GM20000 (cell line): ENCODE measurements around the gene MRTFB.

Source experiments
- DNase-seq: peaks from one replicate; pipeline ENCODE4 v3.0.0; 2012; ENCODE audit warnings: low spot score
- TF ChIP-seq, protein P1 (sequence below): IDR thresholded peaks from 2 replicates; pipeline ENCODE4 v1.5.1; 2012; ENCODE audit warnings: mild to moderate bottlenecking, control low read depth; ENCODE audit errors: extremely low read depth, missing control alignments

The MRTFB gene

DNA sequence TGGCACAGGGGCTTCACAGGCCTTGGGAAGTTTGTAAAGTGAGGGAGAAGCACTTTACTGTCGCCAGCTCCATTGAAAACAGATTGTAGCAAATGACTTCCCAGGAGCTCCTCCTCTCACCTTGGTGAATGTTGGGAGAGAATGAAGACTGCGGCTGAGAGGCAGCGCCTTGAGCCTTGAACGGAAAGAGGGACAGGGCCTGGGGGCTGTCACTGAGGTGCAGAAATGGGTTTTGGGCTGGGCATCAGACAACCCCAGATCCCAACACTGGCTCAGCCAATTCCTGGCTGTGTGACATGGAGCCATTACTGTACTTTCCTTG lies 603 bp upstream of the MRTFB start:
- peak; percentile 7 for DNase-seq
- TF ChIP-seq, protein P1, sequence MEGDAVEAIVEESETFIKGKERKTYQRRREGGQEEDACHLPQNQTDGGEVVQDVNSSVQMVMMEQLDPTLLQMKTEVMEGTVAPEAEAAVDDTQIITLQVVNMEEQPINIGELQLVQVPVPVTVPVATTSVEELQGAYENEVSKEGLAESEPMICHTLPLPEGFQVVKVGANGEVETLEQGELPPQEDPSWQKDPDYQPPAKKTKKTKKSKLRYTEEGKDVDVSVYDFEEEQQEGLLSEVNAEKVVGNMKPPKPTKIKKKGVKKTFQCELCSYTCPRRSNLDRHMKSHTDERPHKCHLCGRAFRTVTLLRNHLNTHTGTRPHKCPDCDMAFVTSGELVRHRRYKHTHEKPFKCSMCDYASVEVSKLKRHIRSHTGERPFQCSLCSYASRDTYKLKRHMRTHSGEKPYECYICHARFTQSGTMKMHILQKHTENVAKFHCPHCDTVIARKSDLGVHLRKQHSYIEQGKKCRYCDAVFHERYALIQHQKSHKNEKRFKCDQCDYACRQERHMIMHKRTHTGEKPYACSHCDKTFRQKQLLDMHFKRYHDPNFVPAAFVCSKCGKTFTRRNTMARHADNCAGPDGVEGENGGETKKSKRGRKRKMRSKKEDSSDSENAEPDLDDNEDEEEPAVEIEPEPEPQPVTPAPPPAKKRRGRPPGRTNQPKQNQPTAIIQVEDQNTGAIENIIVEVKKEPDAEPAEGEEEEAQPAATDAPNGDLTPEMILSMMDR, result no peak

DNA sequence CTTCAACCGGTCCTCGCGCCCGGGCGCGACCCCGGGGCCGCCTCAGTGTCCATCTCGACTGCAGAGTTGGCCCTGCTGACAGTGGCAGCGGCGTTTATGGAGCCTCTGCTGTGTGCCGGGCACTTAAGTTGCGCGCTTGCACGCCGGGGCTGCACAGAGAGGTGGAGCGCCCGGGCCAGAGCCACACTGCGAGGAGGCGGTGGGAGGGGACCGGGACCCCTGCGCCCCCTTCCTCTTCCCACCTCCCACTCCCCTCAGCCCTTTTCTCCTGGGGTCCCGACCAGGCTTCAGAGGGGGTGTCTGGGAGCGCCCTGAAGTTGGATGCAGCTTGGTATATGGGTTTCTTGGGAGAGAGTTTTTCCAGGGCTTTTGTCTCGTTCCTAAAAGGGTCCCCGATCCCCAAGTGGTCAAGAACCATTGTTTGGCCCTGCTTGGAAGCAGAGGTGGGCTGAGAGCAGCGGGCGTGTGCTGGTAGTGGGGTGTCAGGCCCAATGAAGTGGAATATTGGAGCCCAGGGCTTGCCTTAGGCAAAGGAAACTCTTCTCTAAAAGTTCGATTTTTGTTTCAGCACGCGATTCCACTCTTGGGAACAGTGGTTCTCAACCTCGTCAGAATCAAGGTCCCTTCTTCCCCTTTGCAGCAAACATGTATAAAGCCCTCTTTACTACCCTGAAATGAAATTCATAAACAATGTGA lies 605 bp downstream of the MRTFB start:
- DNase-seq, result peak; percentile 34
- TF ChIP-seq, protein P1, result no peak

DNA sequence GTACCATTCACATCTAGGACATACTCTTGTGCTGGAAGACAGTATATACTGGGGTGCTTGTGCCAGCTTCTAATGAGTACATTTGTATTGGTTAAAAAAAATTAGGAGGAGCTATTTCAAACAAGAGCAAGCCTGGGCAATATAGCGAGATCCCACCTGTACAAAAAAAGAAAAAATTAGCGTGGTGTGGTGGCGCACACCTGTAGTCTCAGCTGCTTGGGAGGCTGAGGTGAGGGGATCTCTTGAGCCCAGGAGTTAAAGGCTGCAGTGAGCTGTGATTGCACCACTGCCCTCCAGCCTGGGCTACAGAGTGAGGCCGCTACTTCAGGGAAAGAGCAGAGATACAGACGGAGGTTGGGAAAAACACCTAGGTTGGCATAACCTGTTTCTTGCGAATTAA lies 1.2 kb downstream of the MRTFB start:
- TF ChIP-seq, protein P1, result no peak
- DNase-seq, result no peak

- TF ChIP-seq, protein P1, result no peak
- no peak for DNase-seq
Measured at GRCh38 chr16:14074544-14074943, 3.4 kb downstream of the MRTFB start.

GRCh38 chr16:14077918-14078317 lies 6.8 kb downstream of the MRTFB start:
- no peak for DNase-seq
- TF ChIP-seq, protein P1, result no peak

DNA sequence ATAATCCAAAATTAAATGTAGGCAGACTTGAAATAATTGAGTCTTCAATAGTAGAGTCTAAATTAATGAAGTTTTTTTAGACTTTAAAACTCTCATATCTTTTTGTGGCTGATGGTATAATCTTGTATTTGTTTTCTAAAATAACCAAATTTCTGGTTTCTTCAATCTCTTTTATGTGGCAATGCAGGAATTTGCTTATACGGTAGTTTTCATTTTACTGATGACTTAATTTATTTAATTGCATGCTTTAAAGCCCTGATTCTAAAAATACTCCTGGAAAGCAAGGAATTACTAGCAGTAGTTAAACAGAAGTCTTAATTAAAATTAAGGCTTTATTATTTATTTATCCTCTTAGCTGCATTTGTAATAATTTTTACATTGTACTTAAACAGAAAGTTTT lies 15.4 kb downstream of the MRTFB start:
- TF ChIP-seq, protein P1, result no peak
- DNase-seq, result no peak

DNA sequence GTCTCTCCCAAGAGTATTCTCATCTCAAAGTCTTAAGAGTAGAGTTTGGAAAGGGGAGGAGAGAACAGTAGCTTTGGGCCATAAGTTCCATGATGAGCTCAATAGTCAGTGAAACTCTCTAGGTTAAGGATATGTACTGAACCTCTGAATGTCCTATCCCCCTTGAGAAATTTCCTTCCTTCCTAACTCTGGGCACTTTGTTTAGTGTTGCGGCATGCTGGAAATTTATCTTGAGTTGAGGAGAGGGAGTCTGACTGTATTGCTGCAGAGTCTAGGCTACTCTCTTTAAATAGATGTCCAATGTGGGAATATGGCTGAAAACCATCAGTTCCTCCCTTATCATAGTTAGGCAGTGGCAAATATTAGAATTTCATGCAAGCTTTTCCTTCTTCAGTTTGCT lies 16.1 kb downstream of the MRTFB start:
- no peak for DNase-seq
- TF ChIP-seq, protein P1, result no peak
